D721Med (cell line): ENCODE measurements around the gene CHD9.

ENCODE experiments used
- DNase-seq: peaks from one replicate; pipeline ENCODE4 v3.0.0; 2011; ENCODE audit warnings: low spot score; ENCODE audit not compliant: insufficient read length
- FAIRE-seq: peaks from 2 replicates; lab custom pipeline; 2011; peaks lifted over from hg19 to GRCh38; lab: Jason Lieb, UNC
- TF ChIP-seq, protein P1 (sequence below): IDR thresholded peaks from 2 replicates; pipeline ENCODE4 v1.5.1; 2012; ENCODE audit warnings: mild to moderate bottlenecking, control low read depth; ENCODE audit not compliant: insufficient read depth; ENCODE audit errors: missing control alignments

The CHD9 gene

GRCh38 chr16:53131363-53132071, 76.7 kb downstream of the CHD9 start:
- FAIRE-seq (no peak), DNase-seq (no peak)
- TF ChIP-seq, protein P1, sequence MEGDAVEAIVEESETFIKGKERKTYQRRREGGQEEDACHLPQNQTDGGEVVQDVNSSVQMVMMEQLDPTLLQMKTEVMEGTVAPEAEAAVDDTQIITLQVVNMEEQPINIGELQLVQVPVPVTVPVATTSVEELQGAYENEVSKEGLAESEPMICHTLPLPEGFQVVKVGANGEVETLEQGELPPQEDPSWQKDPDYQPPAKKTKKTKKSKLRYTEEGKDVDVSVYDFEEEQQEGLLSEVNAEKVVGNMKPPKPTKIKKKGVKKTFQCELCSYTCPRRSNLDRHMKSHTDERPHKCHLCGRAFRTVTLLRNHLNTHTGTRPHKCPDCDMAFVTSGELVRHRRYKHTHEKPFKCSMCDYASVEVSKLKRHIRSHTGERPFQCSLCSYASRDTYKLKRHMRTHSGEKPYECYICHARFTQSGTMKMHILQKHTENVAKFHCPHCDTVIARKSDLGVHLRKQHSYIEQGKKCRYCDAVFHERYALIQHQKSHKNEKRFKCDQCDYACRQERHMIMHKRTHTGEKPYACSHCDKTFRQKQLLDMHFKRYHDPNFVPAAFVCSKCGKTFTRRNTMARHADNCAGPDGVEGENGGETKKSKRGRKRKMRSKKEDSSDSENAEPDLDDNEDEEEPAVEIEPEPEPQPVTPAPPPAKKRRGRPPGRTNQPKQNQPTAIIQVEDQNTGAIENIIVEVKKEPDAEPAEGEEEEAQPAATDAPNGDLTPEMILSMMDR, result no peak

- DNase-seq (no peak), FAIRE-seq (no peak)
- TF ChIP-seq, protein P1, result no peak
These were observed 77.6 kb downstream of the CHD9 start for GRCh38 chr16:53132406-53132805.

GRCh38 chr16:53135329-53135728, 80.5 kb downstream of the CHD9 start:
- TF ChIP-seq, protein P1, result no peak
- no peak for DNase-seq
- FAIRE-seq, result no peak

- TF ChIP-seq, protein P1, result no peak
- DNase-seq (no peak), FAIRE-seq (no peak)
These were observed 88.2 kb downstream of the CHD9 start for GRCh38 chr16:53142823-53143568.

DNA sequence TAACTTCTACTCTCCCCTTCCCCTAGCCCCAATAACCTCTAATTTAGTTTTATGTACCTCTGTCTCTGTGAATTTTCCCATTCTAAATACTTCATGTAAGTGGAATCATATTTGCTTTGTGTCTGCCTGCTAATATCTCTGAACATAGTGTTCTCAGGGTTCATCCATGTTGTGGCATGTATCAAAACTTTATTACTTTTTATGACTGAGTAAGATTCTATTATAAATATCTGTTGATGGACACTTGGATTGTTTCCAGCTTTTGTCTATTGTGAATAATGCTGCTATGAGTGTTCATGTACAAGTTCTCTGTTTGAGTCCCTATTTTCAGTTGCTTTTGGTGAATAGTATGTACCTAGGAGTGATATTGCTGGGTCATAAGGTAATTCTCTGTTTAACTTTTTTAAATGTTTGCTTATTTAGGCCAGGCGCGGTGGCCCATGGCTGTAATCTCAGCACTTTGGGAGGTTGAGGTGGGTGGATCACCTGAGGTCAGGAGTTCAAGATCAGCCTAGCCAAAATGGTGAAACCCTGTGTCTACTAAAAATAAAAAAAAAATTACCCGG, 92.8 kb downstream of the CHD9 start:
- TF ChIP-seq, protein P1, result no peak
- DNase-seq (no peak), FAIRE-seq (no peak)

DNA sequence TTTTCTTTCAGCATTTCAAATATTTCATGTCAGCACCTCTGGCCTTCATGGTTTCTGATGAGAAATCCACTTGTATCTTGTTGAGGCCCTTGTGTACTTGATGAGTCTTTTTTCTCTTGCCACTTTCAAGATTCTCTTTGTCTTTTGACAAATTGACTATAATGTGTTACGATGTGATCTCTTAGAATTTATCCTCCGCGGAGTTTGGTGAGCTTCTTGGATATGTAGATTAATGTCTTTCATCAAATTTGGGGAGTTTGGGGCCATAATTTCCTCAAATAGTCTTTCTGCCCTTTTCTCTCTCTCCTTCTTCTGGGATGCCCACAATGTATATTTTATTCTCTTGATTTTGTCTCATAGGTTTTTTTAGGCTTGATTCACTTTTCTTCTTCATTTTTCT, 96.0 kb downstream of the CHD9 start:
- TF ChIP-seq, protein P1, result no peak
- FAIRE-seq, result no peak
- no peak for DNase-seq

- DNase-seq (no peak), FAIRE-seq (no peak)
- TF ChIP-seq, protein P1, result no peak
These were observed 97.5 kb downstream of the CHD9 start for GRCh38 chr16:53152329-53152728.
